ENCODE results near the gene EIF1.
A peak's percentile ranks its signal among the peaks of the same experiment; 100 is the strongest.
"Not testable (repeated sequence)": the region's sequence is repeated elsewhere in the genome, so short reads cannot be mapped to it uniquely, and the experiment has no call there.

The EIF1 gene

DNA sequence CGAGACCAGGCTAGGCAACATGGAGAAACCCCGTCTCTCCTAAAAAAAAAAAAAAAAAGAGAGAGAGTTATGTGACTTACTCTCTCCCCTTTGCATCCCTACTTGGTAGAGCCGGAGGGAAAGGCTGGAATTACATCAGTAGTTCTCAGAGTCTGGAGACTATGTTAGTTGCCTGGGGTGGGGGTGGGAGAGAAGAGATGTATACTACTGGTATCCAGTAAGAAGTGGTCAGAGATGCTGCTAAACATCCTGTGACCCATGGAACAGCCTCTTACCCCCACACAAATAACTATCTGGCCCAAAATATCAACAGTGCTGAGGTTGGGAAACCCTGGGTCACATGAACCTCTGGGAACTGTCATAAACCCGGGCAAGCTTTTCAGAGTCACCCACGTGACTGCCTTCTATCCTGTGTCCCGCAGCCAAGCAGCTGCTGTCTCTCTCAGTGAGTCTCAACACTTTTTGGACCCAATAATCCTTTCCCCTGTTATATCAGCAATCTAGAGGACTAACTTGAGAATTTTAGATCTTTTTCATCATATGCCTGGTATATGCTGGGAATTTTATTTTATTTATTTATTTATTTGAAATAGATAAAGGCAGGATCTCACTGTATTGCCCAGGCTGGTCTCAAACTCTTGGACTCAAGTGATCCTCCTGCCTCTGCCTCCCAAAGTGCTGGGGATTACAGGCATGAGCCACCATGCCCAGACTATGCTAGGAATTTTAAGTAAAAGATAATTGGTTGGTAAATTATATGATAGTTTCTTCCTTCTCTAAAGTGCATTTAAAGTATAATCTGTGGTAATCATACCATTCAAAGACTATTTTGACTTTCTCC, 8.7 kb downstream of the EIF1 start:
- peaks cover 12% of the 10 kb centered on the region for H3K4me1 Mint-ChIP-seq (ENCODE audit: low read depth)
- H3K9me3 Mint-ChIP-seq (ENCODE audit: low read depth) = no peaks in the 10 kb centered on the region
- no peaks in the 10 kb centered on the region for H3K27me3 Mint-ChIP-seq
- H3K27ac Mint-ChIP-seq = no peak overlapping the region
- H3K4me3 Mint-ChIP-seq = no peak overlapping the region
- H3K36me3 Mint-ChIP-seq = no peaks in the 10 kb centered on the region

DNA sequence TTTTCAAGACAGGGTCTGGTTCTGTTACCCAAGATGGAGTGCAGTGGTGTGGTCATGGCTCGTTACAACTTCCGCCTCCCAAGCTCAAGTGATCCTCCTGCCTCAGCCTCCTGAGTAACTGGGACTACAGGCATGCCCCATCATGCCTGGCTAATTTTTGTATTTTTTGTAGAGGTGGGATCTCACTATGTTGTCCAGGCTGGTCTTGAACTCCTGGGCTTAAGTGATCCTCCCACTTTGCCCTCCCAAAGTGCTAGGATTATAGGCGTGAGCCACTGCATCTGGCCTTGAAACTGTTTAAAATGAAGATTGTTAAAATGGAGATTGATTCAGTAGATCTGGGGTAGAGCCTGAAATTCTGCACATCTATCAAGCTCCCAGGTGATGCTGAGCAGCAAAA, 12.2 kb downstream of the EIF1 start:
- not testable (repeated sequence) for H3K36me3 Mint-ChIP-seq; H3K27me3 Mint-ChIP-seq; H3K4me3 Mint-ChIP-seq; H3K4me1 Mint-ChIP-seq (ENCODE audit: low read depth); H3K9me3 Mint-ChIP-seq (ENCODE audit: low read depth); H3K27ac Mint-ChIP-seq

DNA sequence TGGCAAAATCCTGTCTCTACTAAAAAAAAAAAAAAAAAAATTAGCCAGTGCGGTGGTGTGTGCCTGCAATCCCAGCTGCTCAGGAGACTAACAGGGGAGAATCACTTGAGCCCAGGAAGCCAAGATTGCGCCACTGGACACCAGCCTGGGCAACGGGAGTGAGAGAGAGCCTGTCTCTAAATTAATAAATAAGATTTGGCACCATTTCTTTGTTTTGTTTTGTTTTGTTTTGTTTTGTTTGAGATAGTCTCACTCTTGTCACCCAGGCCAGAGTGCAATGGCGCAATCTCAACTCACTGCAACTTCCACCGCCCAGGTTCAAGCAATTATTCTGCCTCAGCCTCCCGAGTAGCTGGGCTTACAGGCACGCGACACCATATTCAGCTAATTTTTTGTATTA, 14.0 kb downstream of the EIF1 start:
- no peaks in the 10 kb centered on the region for H3K36me3 Mint-ChIP-seq
- H3K9me3 Mint-ChIP-seq (ENCODE audit: low read depth) = no peaks in the 10 kb centered on the region
- no peaks in the 10 kb centered on the region for H3K27me3 Mint-ChIP-seq
- H3K4me3 Mint-ChIP-seq = no peak overlapping the region
- no peaks in the 10 kb centered on the region for H3K4me1 Mint-ChIP-seq (ENCODE audit: low read depth)
- H3K27ac Mint-ChIP-seq = no peak overlapping the region

DNA sequence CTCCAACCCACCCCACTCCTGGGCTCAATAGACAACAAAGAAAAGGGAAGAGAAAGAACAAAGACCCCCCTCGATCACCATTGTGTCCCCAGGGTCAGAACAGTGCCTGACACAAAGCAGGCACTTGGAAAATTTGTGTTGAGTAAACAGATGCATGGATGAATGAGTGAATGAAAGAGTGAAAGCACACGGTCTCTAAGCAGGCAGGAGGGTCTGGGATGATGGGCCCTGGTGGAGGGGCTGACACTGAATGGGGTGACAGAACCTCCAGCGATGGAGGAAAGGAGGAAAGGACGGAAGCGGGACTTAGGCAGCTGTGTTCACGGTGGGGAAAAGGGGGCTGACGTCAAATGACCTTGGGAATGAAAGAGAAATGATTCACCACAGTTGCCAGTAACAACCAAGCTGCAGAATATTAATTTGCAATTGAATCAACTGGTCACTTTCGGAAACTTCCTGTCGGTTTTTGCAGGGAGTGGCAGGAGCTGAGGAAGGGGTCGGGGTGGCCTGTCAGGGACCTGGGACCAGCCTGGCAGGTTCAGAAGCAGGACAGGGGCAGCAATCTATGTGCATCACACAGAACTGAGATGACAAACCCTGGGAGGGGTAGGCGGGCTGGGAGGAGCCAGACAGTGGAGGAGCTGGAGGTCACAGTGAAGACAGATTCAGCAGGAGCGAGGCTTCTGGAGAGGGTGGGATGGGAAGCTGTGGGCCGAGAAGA, 16.7 kb downstream of the EIF1 start:
- no peaks in the 10 kb centered on the region for H3K4me1 Mint-ChIP-seq (ENCODE audit: low read depth)
- no peak overlapping the region for H3K27ac Mint-ChIP-seq
- no peak overlapping the region for H3K4me3 Mint-ChIP-seq

DNA sequence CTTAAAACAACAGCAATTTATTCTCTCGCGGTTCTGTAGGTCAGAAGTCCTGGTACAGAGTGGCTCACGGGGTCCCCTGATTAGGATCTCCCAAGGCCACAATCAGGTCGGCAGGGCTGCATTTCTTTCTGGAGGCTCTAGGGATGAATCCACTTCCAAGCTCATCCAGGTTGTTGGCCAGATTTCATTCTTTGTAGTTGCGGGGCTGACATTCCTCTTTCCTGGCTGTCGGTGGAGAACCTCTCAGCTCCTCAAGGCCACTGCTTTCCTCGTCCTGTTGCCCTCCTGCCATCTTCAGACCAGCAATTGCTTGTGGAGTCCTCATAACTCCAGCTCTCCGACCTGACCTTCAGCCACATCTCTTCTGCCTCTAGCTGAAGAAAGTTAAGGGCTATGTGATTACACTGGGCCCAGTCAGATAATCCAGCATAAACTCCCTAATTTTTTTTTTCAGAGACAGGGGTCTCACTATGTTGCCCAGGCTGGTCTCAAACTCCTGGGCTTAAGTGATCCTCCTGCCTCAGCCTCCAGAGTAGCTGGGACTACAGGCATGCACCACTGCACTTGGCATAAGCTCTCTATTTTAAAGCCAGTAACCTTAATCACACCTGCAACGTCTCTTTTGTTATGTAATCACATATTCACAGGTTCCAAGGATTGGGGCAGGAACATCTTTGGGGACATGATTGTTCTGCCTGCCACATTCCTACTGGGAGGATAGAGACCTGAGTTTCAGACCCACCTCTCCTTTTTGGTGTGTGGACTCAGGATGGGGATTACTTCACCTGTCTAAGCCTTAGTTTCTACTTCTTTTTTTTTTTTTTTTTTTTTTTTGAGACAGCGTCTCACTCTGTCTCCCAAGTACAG, 19.4 kb downstream of the EIF1 start:
- Mint-ChIP-seq H3K4me3 (no peak overlapping the region), H3K9me3 (ENCODE audit: low read depth) (no peaks in the 10 kb centered on the region), H3K4me1 (ENCODE audit: low read depth) (no peaks in the 10 kb centered on the region), H3K27ac (no peak overlapping the region), H3K27me3 (peaks cover 3% of the 10 kb centered on the region), H3K36me3 (no peaks in the 10 kb centered on the region)

More for the DNA sequence above, 16.7 kb downstream of the EIF1 start:
- Mint-ChIP-seq H3K27me3 (no peaks in the 10 kb centered on the region), H3K36me3 (no peaks in the 10 kb centered on the region), H3K9me3 (ENCODE audit: low read depth) (no peaks in the 10 kb centered on the region)

DNA sequence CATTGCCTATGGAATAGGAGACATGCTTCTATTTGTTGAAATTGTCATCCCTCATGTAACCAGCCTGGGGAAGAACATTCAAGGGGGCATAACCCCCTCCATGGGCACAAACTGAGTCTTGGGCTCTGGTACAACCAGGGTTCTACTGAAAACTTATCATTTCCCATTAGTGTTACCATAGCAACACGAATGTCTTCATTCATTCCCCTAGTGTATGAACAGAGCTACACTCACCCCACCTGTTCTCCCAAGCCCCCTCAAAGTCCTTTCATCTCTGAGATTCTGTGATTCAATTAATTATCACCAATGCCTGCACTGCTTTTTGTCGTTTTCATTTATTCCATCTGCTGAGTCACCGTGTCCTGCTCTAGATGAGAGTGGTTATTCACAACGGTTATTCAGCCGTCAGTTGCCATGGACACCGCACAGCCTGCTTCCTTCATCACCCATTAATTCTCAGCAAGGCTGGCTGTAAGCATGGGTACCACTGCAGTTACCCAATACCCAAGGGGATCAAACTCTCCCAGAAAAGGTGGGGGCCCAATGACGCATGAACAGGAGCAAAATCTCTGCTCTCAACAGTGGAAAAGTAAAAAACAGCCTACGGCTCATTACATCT, 21.9 kb downstream of the EIF1 start:
- H3K4me3 Mint-ChIP-seq = no peak overlapping the region
- H3K4me1 Mint-ChIP-seq (ENCODE audit: low read depth) = no peaks in the 10 kb centered on the region
- no peaks in the 10 kb centered on the region for H3K9me3 Mint-ChIP-seq (ENCODE audit: low read depth)
- H3K27ac Mint-ChIP-seq = no peak overlapping the region
- H3K36me3 Mint-ChIP-seq = no peaks in the 10 kb centered on the region
- H3K27me3 Mint-ChIP-seq = peaks cover 3% of the 10 kb centered on the region

DNA sequence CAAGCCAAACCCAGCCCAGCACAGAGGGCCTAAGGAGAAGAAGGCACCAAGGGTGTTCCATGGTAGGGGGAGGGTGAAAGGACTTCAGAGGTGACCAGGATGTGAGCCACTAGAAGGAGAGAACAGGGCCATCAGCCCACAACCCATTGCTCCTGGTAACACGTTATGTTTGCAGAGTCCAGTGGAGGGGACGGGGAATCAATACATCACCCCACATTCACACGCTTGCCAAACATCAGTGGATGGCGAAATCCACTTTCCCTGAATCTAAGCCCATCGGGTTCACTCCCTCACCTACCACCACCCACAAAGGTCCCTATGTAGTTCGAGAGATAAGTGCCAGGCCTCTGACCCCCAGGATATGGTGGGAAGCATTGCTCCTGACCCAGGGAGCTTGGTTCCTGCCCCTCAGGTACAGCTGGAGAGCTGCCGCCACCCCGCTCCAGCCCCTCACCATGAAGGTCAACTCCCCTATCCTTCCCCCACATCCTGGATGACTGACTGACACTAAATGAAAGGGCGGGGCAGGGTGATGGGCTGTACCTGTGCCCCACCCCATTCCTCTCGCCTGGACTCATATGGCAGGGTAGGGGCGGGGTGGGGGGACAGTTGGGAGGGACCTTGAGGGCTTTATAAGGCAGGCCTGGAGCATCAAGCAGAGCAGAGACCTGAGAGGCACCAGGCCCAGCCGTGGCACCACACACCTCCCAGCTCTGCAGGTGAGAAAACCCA, 23.1 kb downstream of the EIF1 start, which contains the start of gene GAST:
Gene GAST (plus strand): TSS at position 663 of the 732 bp plus-strand sequence. CDS start 3,106 bp downstream, outside the sequence.
- Mint-ChIP-seq H3K9me3 (ENCODE audit: low read depth) (no peaks in the 10 kb centered on the region), H3K27ac (no peak within 1 kb of the TSS), H3K36me3 (no peaks in the 10 kb centered on the region), H3K4me1 (ENCODE audit: low read depth) (no peaks in the 10 kb centered on the region), H3K4me3 (no peak within 1 kb of the TSS), H3K27me3 (peaks cover 6% of the 10 kb centered on the region)

DNA sequence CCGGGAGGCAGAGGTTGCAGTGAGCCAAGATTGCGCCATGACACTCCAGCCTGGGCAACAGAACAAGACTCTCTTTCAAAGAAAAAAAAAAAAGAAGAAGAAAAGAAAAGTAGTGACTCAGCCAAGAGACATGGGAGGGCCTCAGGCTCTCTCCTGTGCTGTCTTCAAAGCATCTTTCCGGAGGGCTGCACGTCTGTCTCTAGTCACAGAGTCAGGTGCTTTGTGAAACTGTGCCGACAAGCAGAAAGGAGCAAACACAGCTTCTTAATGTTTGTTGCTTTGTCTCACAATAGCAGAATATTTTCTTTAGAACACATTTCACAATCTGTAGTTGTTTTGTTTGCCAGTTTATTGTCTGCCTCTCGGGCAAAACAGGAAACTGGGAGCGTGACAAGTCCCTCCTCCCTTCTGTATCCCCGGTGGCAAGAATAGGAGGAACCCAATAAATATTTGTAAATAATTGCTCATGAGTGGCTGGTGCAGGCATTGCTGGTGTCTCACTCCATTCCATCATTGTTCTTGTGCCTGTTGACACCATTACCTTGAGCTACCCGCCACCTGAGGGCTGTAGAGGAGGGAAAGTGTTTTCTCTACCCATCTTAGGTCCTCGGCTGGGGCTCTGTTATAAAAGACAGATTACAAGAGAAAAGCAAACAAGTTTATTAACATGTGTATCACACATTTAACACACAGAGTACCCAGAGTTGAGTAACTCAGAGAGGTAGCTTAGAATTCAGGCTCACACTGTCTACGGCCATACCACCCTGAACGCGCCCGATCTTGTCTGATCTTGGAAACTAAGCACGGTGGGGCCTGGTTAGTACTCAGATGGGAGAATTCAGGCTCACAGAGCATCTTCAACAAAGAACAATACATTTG, 29.0 kb downstream of the EIF1 start:
- Mint-ChIP-seq H3K27me3 (peaks cover 7% of the 10 kb centered on the region), H3K36me3 (no peaks in the 10 kb centered on the region), H3K4me3 (peak overlapping the region; percentile 3), H3K4me1 (ENCODE audit: low read depth) (peaks cover 4% of the 10 kb centered on the region), H3K9me3 (ENCODE audit: low read depth) (no peaks in the 10 kb centered on the region), H3K27ac (no peak overlapping the region)

DNA sequence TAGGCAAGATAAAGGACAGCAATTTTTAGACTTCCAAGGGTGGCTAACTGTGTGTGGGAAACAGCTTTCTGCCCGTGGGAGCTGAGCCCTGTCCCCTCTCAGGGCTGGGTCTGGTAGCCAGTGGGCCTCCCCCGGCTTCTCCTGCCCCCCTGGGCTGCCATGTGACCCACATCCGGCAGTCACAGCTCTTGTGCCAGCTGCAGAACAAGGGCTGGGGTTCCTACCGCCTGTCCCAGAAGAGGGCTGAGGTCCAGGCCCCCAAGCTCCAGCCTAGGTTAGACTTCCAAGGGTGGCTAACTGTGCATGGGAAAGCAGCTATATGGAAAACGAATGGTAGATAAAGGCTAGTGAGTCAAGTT, 29.6 kb downstream of the EIF1 start:
- Mint-ChIP-seq H3K36me3 (no peaks in the 10 kb centered on the region), H3K9me3 (ENCODE audit: low read depth) (no peaks in the 10 kb centered on the region), H3K4me1 (ENCODE audit: low read depth) (peaks cover 4% of the 10 kb centered on the region), H3K27ac (no peak overlapping the region), H3K4me3 (no peak overlapping the region), H3K27me3 (peaks cover 7% of the 10 kb centered on the region)

DNA sequence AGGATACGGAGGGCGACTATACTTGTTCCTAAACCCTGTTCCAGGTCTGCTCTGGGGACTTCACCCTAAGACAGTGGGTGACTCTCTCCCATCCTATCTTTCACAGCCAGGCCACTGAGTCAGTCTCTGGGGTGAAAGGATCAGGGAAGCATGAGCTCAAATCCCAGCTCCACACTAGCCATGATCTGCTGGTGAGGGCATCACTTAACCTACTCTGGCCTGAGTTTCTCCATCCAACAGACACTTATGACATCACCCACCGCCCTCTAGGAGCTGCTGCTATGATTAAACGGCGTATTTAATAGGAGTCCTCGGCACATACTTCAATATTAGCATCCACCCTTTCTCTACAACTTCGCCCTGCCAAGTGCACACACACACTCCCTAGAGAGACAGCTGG, 33.5 kb downstream of the EIF1 start:
- Mint-ChIP-seq H3K27me3 (peaks cover 6% of the 10 kb centered on the region), H3K36me3 (no peaks in the 10 kb centered on the region), H3K27ac (no peak overlapping the region), H3K9me3 (ENCODE audit: low read depth) (no peaks in the 10 kb centered on the region), H3K4me1 (ENCODE audit: low read depth) (peaks cover 3% of the 10 kb centered on the region), H3K4me3 (no peak overlapping the region)

DNA sequence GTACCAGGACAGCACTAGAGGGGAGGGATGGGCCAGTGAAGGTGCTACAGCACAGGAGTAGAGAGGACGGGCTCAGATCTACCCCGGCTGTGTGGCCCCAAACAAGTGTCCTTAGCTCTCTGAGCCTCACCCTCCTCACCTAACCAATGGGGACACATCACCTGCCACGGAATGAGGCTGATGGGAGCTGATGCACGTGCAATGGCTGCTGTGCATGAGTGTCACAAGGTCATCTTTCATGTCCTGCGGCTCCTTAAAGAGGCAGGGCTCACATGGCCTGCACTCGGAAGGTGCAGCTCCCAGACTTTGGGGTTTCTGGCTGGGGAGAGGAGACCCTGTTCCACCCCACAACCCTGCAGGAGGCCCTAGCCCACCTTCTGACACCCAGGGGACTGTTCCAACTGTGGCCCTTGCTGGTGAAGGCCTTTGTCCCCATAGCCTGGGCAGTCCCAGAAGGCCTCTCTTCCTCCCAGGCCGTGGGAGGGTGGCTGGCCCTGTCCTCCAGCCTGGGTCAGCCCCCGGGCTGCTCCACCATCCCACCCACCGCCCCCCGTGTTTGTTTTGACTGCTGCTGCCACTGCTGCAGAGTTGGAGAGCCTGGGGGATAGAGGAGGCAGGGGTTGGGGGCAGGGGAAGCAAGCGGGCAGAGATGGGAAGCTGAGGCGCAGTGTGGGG, 35.3 kb downstream of the EIF1 start:
- no peaks in the 10 kb centered on the region for H3K9me3 Mint-ChIP-seq (ENCODE audit: low read depth)
- no peak overlapping the region for H3K27ac Mint-ChIP-seq
- H3K4me1 Mint-ChIP-seq (ENCODE audit: low read depth) = no peaks in the 10 kb centered on the region
- H3K36me3 Mint-ChIP-seq = no peaks in the 10 kb centered on the region
- H3K27me3 Mint-ChIP-seq = peaks cover 7% of the 10 kb centered on the region
- no peak overlapping the region for H3K4me3 Mint-ChIP-seq

DNA sequence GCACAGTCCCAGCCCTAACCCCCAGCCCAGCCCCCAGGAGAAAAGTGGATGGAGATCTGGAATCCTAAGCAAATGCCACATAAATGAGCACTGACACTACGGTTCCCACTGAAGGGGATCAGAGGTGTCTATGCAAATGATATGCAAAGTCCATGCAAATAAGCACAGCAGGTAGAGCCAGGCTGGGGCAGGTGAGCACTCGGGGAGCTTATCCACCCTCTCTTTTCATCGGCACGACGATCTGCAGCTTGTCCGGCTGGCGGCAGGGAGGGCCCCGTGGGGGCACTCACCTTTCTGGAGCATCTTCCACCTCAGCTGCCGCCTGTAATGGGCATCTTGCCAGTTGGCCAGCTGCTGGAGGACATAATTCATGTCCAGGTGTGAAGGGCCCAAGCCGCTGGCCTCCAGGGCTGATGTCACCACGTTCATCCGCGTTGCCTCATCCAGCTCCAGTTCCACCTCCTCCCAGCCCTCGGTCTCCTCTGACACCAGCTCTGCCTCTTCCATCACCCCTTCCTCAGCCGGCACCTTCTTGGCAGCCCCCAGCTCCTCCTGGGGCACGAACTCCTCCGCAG, 35.9 kb downstream of the EIF1 start:
- H3K9me3 Mint-ChIP-seq (ENCODE audit: low read depth) = no peaks in the 10 kb centered on the region

DNA sequence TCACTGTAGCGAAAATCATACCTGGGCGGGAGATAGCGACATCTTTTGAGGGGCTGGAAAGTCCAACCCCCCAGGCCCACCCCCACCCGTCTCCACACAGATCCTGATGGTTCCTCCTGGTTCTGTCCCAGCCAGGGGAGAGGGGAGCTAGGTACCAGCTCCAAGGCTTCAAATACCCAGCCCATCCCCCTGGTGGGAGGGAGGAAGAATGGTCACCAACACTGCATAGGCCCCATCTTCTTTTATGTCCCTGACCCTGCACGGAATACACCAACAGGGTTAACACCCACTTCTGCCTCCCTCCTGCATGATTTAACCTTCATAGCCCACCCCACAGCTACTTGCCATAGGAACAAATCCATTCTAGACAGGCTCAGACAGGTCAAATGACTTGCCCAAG, 36.4 kb downstream of the EIF1 start:
- no peaks in the 10 kb centered on the region for H3K36me3 Mint-ChIP-seq
- H3K9me3 Mint-ChIP-seq (ENCODE audit: low read depth) = no peaks in the 10 kb centered on the region
- H3K4me1 Mint-ChIP-seq (ENCODE audit: low read depth) = no peaks in the 10 kb centered on the region
- H3K4me3 Mint-ChIP-seq = no peak overlapping the region
- no peak overlapping the region for H3K27ac Mint-ChIP-seq
- H3K27me3 Mint-ChIP-seq = peaks cover 7% of the 10 kb centered on the region

More for the DNA sequence above, 35.9 kb downstream of the EIF1 start:
- H3K4me3 Mint-ChIP-seq = no peak overlapping the region
- H3K36me3 Mint-ChIP-seq = no peaks in the 10 kb centered on the region
- no peak overlapping the region for H3K27ac Mint-ChIP-seq
- peaks cover 7% of the 10 kb centered on the region for H3K27me3 Mint-ChIP-seq
- no peaks in the 10 kb centered on the region for H3K4me1 Mint-ChIP-seq (ENCODE audit: low read depth)
